ENCODE data around the gene TRIM7.
"Not testable (repeated sequence)": the region's sequence is repeated elsewhere in the genome, so short reads cannot be mapped to it uniquely, and the experiment has no call there.

Gene TRIM7

GRCh38 chr5:181171782-181172181, 33.2 kb downstream of the TRIM7 start:
- H3K79me2 ChIP-seq (ENCODE audit: control insufficient read depth, low read length) = no peaks in the 10 kb centered on the region
- H3K4me1 ChIP-seq (ENCODE audit: control insufficient read depth, low read length) = peaks cover 64% of the 10 kb centered on the region
- no peaks in the 10 kb centered on the region for H4K20me1 ChIP-seq (ENCODE audit: control insufficient read depth, insufficient read depth, low read depth, low read length)

GRCh38 chr5:181170996-181171395, 34.0 kb downstream of the TRIM7 start:
- no peak overlapping the region for H3K27ac ChIP-seq (ENCODE audit: low read depth, low read length)
- H3K4me3 ChIP-seq (ENCODE audit: low read length) = no peak overlapping the region
- no peaks in the 10 kb centered on the region for H4K20me1 ChIP-seq (ENCODE audit: control insufficient read depth, insufficient read depth, low read depth, low read length)
- H3K36me3 ChIP-seq (ENCODE audit: control insufficient read depth, low read length) = no peaks in the 10 kb centered on the region
- no peak overlapping the region for H3K4me2 ChIP-seq (ENCODE audit: low read length)
- peaks cover 26% of the 10 kb centered on the region for H3F3A ChIP-seq (ENCODE audit: control insufficient read depth, insufficient read depth)
- H3K4me1 ChIP-seq (ENCODE audit: control insufficient read depth, low read length) = peaks cover 72% of the 10 kb centered on the region
- H3K9me3 ChIP-seq (ENCODE audit: control insufficient read depth, insufficient read depth, low read length) = no peaks in the 10 kb centered on the region
- H3K79me2 ChIP-seq (ENCODE audit: control insufficient read depth, low read length) = no peaks in the 10 kb centered on the region
- no peak for TF ChIP-seq CTCF (IDR thresholded peaks at IDR 0.05; ENCODE audit: low read depth, low read length, poor library complexity, severe bottlenecking)
- no peak for TF ChIP-seq EZH2phosphoT487 (IDR thresholded peaks at IDR 0.05; ENCODE audit: borderline replicate concordance, low read length)
- H3K9me2 ChIP-seq (replicated peaks; ENCODE audit: control insufficient read depth, low read length) = no peaks in the 10 kb centered on the region
- no peaks in the 10 kb centered on the region for H3K27me3 ChIP-seq (ENCODE audit: control insufficient read depth, low read length)

More at GRCh38 chr5:181171782-181172181, 33.2 kb downstream of the TRIM7 start:
- no peaks in the 10 kb centered on the region for H3K9me3 ChIP-seq (ENCODE audit: control insufficient read depth, insufficient read depth, low read length)
- no peak for TF ChIP-seq CTCF (IDR thresholded peaks at IDR 0.05; ENCODE audit: low read depth, low read length, poor library complexity, severe bottlenecking)
- no peak for TF ChIP-seq EZH2phosphoT487 (IDR thresholded peaks at IDR 0.05; ENCODE audit: borderline replicate concordance, low read length)
- H3K27me3 ChIP-seq (ENCODE audit: control insufficient read depth, low read length) = no peaks in the 10 kb centered on the region
- H3K4me3 ChIP-seq (ENCODE audit: low read length) = peak overlapping the region; percentile 70
- H3K4me2 ChIP-seq (ENCODE audit: low read length) = peak overlapping the region; percentile 63
- H3K36me3 ChIP-seq (ENCODE audit: control insufficient read depth, low read length) = no peaks in the 10 kb centered on the region
- H3F3A ChIP-seq (ENCODE audit: control insufficient read depth, insufficient read depth) = peaks cover 23% of the 10 kb centered on the region
- H3K9me2 ChIP-seq (replicated peaks; ENCODE audit: control insufficient read depth, low read length) = no peaks in the 10 kb centered on the region
- H3K27ac ChIP-seq (ENCODE audit: low read depth, low read length) = no peak overlapping the region

GRCh38 chr5:181170237-181170825, 34.7 kb downstream of the TRIM7 start:
- Histone ChIP-seq H3K9me2 (replicated peaks; ENCODE audit: control insufficient read depth, low read length) (no peaks in the 10 kb centered on the region), H3K4me2 (ENCODE audit: low read length) (peak overlapping the region; percentile 76), H3F3A (ENCODE audit: control insufficient read depth, insufficient read depth) (peaks cover 27% of the 10 kb centered on the region), H3K4me1 (ENCODE audit: control insufficient read depth, low read length) (peaks cover 78% of the 10 kb centered on the region), H3K36me3 (ENCODE audit: control insufficient read depth, low read length) (no peaks in the 10 kb centered on the region), H3K27ac (ENCODE audit: low read depth, low read length) (no peak overlapping the region), H3K79me2 (ENCODE audit: control insufficient read depth, low read length) (no peaks in the 10 kb centered on the region), H3K27me3 (ENCODE audit: control insufficient read depth, low read length) (no peaks in the 10 kb centered on the region), H3K9me3 (ENCODE audit: control insufficient read depth, insufficient read depth, low read length) (no peaks in the 10 kb centered on the region), H4K20me1 (ENCODE audit: control insufficient read depth, insufficient read depth, low read depth, low read length) (no peaks in the 10 kb centered on the region), H3K4me3 (ENCODE audit: low read length) (peak overlapping the region; percentile 47)
- TF ChIP-seq CTCF (IDR thresholded peaks at IDR 0.05; ENCODE audit: low read depth, low read length, poor library complexity, severe bottlenecking) (no peak), EZH2phosphoT487 (IDR thresholded peaks at IDR 0.05; ENCODE audit: borderline replicate concordance, low read length) (no peak)

- H3K4me2 ChIP-seq (ENCODE audit: low read length) = peak overlapping the region; percentile 76
- not testable (repeated sequence) for H3K36me3 ChIP-seq (ENCODE audit: control insufficient read depth, low read length); H3K9me3 ChIP-seq (ENCODE audit: control insufficient read depth, insufficient read depth, low read length); H3K79me2 ChIP-seq (ENCODE audit: control insufficient read depth, low read length); H4K20me1 ChIP-seq (ENCODE audit: control insufficient read depth, insufficient read depth, low read depth, low read length); H3K27me3 ChIP-seq (ENCODE audit: control insufficient read depth, low read length); H3K27ac ChIP-seq (ENCODE audit: low read depth, low read length); H3K9me2 ChIP-seq (replicated peaks; ENCODE audit: control insufficient read depth, low read length)
- peaks cover 27% of the 10 kb centered on the region for H3F3A ChIP-seq (ENCODE audit: control insufficient read depth, insufficient read depth)
- peaks cover 80% of the 10 kb centered on the region for H3K4me1 ChIP-seq (ENCODE audit: control insufficient read depth, low read length)
- H3K4me3 ChIP-seq (ENCODE audit: low read length) = peak overlapping the region; percentile 62
Observed at GRCh38 chr5:181169459-181170236, 35.3 kb downstream of the TRIM7 start.
